B cell (primary cell): ENCODE results near the gene TCEAL7. TPM values are rescaled to one million over a fixed set of nuclear protein-coding genes. Genes with fewer than 3 reads are reported as not detected.

Experiments
- ATAC-seq: fragments of 200-7000 bp; cut with Tn5 transposase; one replicate; pipeline ENCODE4 v1.10.0; 2021; ENCODE audit warnings: low read depth, mild to moderate bottlenecking, moderate number of reproducible peaks, moderate library complexity
- CTCF ChIA-PET: fragments of 350-600 bp; sonication (Branson Sonifier 250); formaldehyde crosslinking; loops from one replicate; lab custom pipeline; 2021; ENCODE audit warnings: antibody characterized with exemption, inconsistent platforms; lab: Charles Lee
- POLR2A ChIA-PET: fragments of 350-600 bp; sonication (Branson Sonifier 250); formaldehyde crosslinking; loops from one replicate; lab custom pipeline; 2021; ENCODE audit warnings: antibody characterized with exemption; lab: Charles Lee
- DNase-seq: peaks from one replicate; pipeline ENCODE4 v3.0.0; 2013
- H2AFZ ChIP-seq: 2 replicates; pipeline ENCODE4 v1.6.1; 2012; ENCODE audit warnings: mild to moderate bottlenecking, low read depth, low read length; ENCODE audit not compliant: insufficient read depth, poor library complexity, severe bottlenecking
- H3K27ac ChIP-seq, 2 donors: 1 replicate in 1 of 2; 2 replicates in 1 of 2; pipeline ENCODE4 v1.5.1; 2012 to 2013; ENCODE audit warnings: low read length in 2 of 2, mild to moderate bottlenecking in 2 of 2, moderate library complexity in 1 of 2
- H3K27me3 ChIP-seq, 4 experiments: fragments of 200-600 bp in 1 of 4; sonication (generic) in 1 of 4; replicated peaks in 1 of 4; 1 replicate in 2 of 4; 2 replicates in 2 of 4; pipeline versions ENCODE4 v1.6.1 to v1.7.0; 2013 to 2016; ENCODE audit warnings: low read length in 3 of 4, mild to moderate bottlenecking in 2 of 4, mixed read lengths in 1 of 4, moderate library complexity in 1 of 4; ENCODE audit not compliant: insufficient read depth in 4 of 4, control insufficient read depth in 3 of 4; ENCODE audit errors: control extremely low read depth in 1 of 4
- H3K36me3 ChIP-seq, 2 experiments: replicated peaks in 1 of 2; 1 replicate in 1 of 2; 2 replicates in 1 of 2; pipeline versions ENCODE4 v1.6.1 to v1.7.1; 2013; ENCODE audit warnings: low read length in 1 of 2; ENCODE audit not compliant: insufficient read depth in 2 of 2, control insufficient read depth in 1 of 2; ENCODE audit errors: control extremely low read depth in 1 of 2, extremely low read depth in 1 of 2
- H3K4me1 ChIP-seq, 2 donors: fragments of 200-600 bp in 1 of 2; sonication (generic) in 1 of 2; 1 replicate in 1 of 2; 2 replicates in 1 of 2; pipeline versions ENCODE4 v1.5.1 to v1.6.1; 2013 to 2017; ENCODE audit warnings: low read length in 2 of 2; ENCODE audit not compliant: control insufficient read depth in 2 of 2, insufficient read depth in 2 of 2
- H3K4me2 ChIP-seq: replicated peaks from 2 replicates; pipeline ENCODE3; 2012; ENCODE audit warnings: mild to moderate bottlenecking, low read depth, low read length; ENCODE audit not compliant: poor library complexity, severe bottlenecking
- H3K4me3 ChIP-seq, 5 experiments: fragments of 200-600 bp in 1 of 5; sonication (generic) in 1 of 5; 1 replicate in 3 of 5; 2 replicates in 2 of 5; pipeline versions ENCODE4 v1.5.1 to v1.7.0; 2011 to 2016; ENCODE audit warnings: low read length in 4 of 5, mild to moderate bottlenecking in 4 of 5, low read depth in 2 of 5, control low read depth in 1 of 5, moderate library complexity in 1 of 5; ENCODE audit not compliant: insufficient read depth in 1 of 5; ENCODE audit errors: control extremely low read depth in 1 of 5, extremely low read depth in 1 of 5
- H3K79me2 ChIP-seq: fragments of 200-600 bp; sonication (generic); one replicate; pipeline ENCODE4 v1.6.0; 2016; ENCODE audit warnings: low read length; ENCODE audit not compliant: control insufficient read depth, insufficient read depth
- H3K9ac ChIP-seq: fragments of 200-600 bp; sonication (generic); 2 replicates; pipeline ENCODE4 v1.6.1; 2017; ENCODE audit warnings: mild to moderate bottlenecking, low read length, moderate library complexity
- H3K9me3 ChIP-seq, 3 donors: one replicate each; pipeline versions ENCODE4 v1.6.1 to v1.7.1; 2013; ENCODE audit warnings: low read length in 2 of 3; ENCODE audit not compliant: control insufficient read depth in 2 of 3, insufficient read depth in 1 of 3; ENCODE audit errors: control extremely low read depth in 1 of 3
- H4K20me1 ChIP-seq: 2 replicates; pipeline ENCODE4 v1.6.0; 2012; ENCODE audit warnings: mild to moderate bottlenecking, low read length; ENCODE audit not compliant: insufficient read depth, control insufficient read depth, poor library complexity, severe bottlenecking
- H3K27ac Mint-ChIP-seq: one replicate; pipeline ENCODE4 v1.8.0; 2021; ENCODE audit warnings: mixed read lengths
- H3K27me3 Mint-ChIP-seq: one replicate; pipeline ENCODE4 v1.8.0; 2021; ENCODE audit warnings: mixed read lengths
- H3K4me1 Mint-ChIP-seq: one replicate; pipeline ENCODE4 v1.8.0; 2021; ENCODE audit warnings: mixed read lengths
- H3K4me3 Mint-ChIP-seq: one replicate; pipeline ENCODE4 v1.8.0; 2021; ENCODE audit warnings: mixed read lengths
- H3K9me3 Mint-ChIP-seq: one replicate; pipeline ENCODE4 v1.8.0; 2022; ENCODE audit warnings: mixed read lengths; ENCODE audit not compliant: insufficient read depth
- EZH2 ChIP-seq: IDR thresholded peaks from 2 replicates; pipeline ENCODE4 v1.6.1; 2012; ENCODE audit warnings: borderline replicate concordance, low read depth, mild to moderate bottlenecking, moderate library complexity, low read length; ENCODE audit not compliant: insufficient read depth, poor library complexity, severe bottlenecking
- WGBS: methylation state at CpG from one replicate; pipeline ENCODE4 v1.1.5; 2013; ENCODE audit warnings: missing lambda C conversion rate; ENCODE audit not compliant: insufficient coverage; 5-methylcytosine and 5-hydroxymethylcytosine counted together
- intact Hi-C: fragments of 100-400 bp; cut with micrococcal nuclease; formaldehyde crosslinking; loops from one replicate; pipeline ENCODE4 v1.10.0; 2022
- polyA plus RNA-seq: library from polyadenylated mRNA; depleted of rRNA; stranded (reverse); fragments of >200 nt; gene quantifications from 2 replicates; pipeline ENCODE4 v1.2.3, GENCODE V29; 2012
- total RNA-seq, 2 donors: library from RNA; stranded (reverse); fragments of 120-200 nt in 1 of 2; gene quantifications; 1 replicate in 1 of 2; 2 replicates in 1 of 2; pipeline versions ENCODE4 v1.2.3 to v1.2.4, GENCODE V29; 2013 to 2022
- TF ChIP-seq, protein P1 (sequence below): fragments of 200-600 bp; IDR thresholded peaks from one replicate; pipeline ENCODE4 v1.8.0; 2022; ENCODE audit warnings: antibody characterized with exemption, mild to moderate bottlenecking

The TCEAL7 gene
- total and polyA plus RNA-seq, 2 donors (not counting 1 experiment from before 2014, with no cell fraction given) = not detected

DNA sequence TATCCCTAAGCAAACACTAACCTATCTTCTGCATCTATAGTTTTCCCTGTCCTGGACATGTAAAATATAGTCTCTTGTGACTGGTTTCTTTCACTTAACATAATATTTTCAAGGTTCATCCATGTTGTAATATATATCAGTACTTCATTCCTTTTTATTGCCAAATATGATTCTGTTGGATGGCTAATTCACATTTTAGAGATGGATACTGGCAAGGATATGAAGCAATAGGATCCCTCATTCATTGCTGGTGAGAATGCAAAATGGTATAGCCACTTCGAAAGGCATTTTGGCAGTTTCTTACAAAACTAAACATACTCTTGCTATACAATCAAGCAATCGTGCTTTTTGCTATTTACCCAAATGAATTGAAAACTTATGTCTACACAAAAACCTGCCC lies 33.0 kb downstream of the TCEAL7 start:
- no peak overlapping the region for H3K4me2 ChIP-seq
- CTCF ChIA-PET = no interaction called here
- no peak for DNase-seq
- H4K20me1 ChIP-seq = no peaks in the 10 kb centered on the region
- TF ChIP-seq EZH2 = no peak
- TF ChIP-seq, protein P1, sequence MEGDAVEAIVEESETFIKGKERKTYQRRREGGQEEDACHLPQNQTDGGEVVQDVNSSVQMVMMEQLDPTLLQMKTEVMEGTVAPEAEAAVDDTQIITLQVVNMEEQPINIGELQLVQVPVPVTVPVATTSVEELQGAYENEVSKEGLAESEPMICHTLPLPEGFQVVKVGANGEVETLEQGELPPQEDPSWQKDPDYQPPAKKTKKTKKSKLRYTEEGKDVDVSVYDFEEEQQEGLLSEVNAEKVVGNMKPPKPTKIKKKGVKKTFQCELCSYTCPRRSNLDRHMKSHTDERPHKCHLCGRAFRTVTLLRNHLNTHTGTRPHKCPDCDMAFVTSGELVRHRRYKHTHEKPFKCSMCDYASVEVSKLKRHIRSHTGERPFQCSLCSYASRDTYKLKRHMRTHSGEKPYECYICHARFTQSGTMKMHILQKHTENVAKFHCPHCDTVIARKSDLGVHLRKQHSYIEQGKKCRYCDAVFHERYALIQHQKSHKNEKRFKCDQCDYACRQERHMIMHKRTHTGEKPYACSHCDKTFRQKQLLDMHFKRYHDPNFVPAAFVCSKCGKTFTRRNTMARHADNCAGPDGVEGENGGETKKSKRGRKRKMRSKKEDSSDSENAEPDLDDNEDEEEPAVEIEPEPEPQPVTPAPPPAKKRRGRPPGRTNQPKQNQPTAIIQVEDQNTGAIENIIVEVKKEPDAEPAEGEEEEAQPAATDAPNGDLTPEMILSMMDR = no peak
- POLR2A ChIA-PET = no interaction called here
- no peak overlapping the region for H3K4me3 ChIP-seq
- no peaks in the 10 kb centered on the region for H3K4me1 Mint-ChIP-seq
- H3K27me3 ChIP-seq = no peaks in the 10 kb centered on the region
- no peaks in the 10 kb centered on the region for H3K4me1 ChIP-seq
- no peak for ATAC-seq
- no peaks in the 10 kb centered on the region for H3K27me3 Mint-ChIP-seq
- intact Hi-C loops = no loop called here
- no peaks in the 10 kb centered on the region for H3K9me3 ChIP-seq
- no CpG with 5 or more reads among the region's 2 CpGs for WGBS
- no peak overlapping the region for H3K9ac ChIP-seq
- H2AFZ ChIP-seq = no peak overlapping the region
- no peak overlapping the region for H3K27ac Mint-ChIP-seq
- no peaks in the 10 kb centered on the region for H3K36me3 ChIP-seq
- H3K4me3 Mint-ChIP-seq = no peak overlapping the region
- no peaks in the 10 kb centered on the region for H3K9me3 Mint-ChIP-seq
- H3K27ac ChIP-seq = no peak overlapping the region
- H3K79me2 ChIP-seq = no peaks in the 10 kb centered on the region

DNA sequence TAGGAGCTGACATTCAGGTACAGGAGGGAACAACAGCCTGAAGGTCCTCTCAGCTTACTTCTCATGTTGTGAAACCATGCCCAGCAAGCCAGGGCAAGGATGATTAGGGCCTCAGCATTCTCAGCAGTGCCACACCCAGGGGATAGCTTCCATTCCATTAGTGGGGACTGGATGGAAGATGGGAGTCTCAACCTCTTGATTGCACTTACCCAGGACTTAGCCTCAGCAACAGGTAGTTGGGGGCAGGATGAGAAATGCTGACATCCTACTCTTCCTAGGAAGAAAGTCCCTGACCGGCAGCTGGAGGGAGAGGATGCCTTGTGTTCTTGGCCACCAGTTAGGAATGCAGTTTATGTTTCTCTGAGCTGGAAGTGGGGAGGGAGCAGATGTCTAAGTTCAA lies 37.5 kb downstream of the TCEAL7 start:
- H3K79me2 ChIP-seq = no peaks in the 10 kb centered on the region
- H3K36me3 ChIP-seq = no peaks in the 10 kb centered on the region
- no peaks in the 10 kb centered on the region for H3K27me3 ChIP-seq

More for the DNA sequence above, 37.5 kb downstream of the TCEAL7 start:
- DNase-seq = no peak
- H4K20me1 ChIP-seq = no peaks in the 10 kb centered on the region
- H2AFZ ChIP-seq = no peak overlapping the region
- H3K9ac ChIP-seq = no peak overlapping the region
- Mint-ChIP-seq H3K9me3 (no peaks in the 10 kb centered on the region), H3K4me3 (no peak overlapping the region), H3K4me1 (no peaks in the 10 kb centered on the region), H3K27me3 (no peaks in the 10 kb centered on the region), H3K27ac (no peak overlapping the region)
- no peaks in the 10 kb centered on the region for H3K4me1 ChIP-seq
- POLR2A ChIA-PET = no interaction called here
- H3K9me3 ChIP-seq = no peaks in the 10 kb centered on the region
- CTCF ChIA-PET = no interaction called here
- intact Hi-C loops = no loop called here
- TF ChIP-seq EZH2 = no peak
- TF ChIP-seq, protein P1 = no peak
- H3K4me3 ChIP-seq = no peak overlapping the region
- H3K4me2 ChIP-seq = no peak overlapping the region
- no peak for ATAC-seq
- H3K27ac ChIP-seq = no peak overlapping the region
- WGBS = no CpG with 5 or more reads among the region's 1 CpG
